GM12873 (cell line): ENCODE results near the gene VPS11.

ENCODE experiments used
- TF ChIP-seq, protein P1 (sequence below): IDR thresholded peaks from 2 replicates; pipeline ENCODE4 v1.5.1; 2012; ENCODE audit warnings: low read depth, mild to moderate bottlenecking, moderate library complexity, low read length, control low read depth; ENCODE audit not compliant: insufficient read depth; ENCODE audit errors: missing control alignments

Gene VPS11

DNA sequence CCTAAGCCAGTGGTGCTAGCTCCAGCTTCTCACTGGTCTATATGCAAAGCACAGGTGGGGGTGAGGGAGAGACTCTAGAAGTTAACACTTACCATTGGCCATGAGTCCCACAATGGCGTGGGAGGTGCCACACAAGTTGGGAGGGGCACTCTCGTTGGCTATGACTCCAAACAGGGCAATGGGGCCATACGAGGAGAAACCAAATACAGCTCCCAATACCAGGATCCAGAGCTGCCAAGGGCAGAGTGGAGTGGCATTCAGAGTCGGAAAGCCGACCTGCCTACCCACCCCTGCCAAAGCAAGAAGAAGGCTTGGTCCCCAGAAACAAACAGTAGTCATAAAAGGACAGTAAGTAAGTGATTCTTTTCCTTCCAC, 42.5 kb upstream of the VPS11 start:
- TF ChIP-seq, protein P1, sequence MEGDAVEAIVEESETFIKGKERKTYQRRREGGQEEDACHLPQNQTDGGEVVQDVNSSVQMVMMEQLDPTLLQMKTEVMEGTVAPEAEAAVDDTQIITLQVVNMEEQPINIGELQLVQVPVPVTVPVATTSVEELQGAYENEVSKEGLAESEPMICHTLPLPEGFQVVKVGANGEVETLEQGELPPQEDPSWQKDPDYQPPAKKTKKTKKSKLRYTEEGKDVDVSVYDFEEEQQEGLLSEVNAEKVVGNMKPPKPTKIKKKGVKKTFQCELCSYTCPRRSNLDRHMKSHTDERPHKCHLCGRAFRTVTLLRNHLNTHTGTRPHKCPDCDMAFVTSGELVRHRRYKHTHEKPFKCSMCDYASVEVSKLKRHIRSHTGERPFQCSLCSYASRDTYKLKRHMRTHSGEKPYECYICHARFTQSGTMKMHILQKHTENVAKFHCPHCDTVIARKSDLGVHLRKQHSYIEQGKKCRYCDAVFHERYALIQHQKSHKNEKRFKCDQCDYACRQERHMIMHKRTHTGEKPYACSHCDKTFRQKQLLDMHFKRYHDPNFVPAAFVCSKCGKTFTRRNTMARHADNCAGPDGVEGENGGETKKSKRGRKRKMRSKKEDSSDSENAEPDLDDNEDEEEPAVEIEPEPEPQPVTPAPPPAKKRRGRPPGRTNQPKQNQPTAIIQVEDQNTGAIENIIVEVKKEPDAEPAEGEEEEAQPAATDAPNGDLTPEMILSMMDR, result no peak

DNA sequence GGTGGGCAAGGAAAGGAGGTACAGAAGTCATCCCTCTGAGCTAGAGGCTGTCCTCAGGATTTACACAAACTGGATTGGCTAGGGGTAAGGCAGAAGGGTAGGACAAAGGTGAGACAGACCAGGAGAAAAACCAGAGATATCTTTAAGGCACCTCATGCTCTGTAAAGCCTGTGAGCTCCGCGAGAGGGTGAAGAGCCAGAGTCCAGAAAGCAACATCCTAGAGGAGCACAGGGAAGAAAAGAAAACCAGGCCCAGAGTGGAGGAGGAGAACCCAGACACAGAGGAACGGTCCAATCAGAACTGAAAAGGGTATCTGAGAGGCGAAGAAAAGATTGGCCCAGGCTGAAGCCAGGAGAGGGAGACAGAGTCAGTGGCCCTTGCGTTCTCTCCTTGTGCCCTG, 42.1 kb upstream of the VPS11 start:
- TF ChIP-seq, protein P1, result no peak

DNA sequence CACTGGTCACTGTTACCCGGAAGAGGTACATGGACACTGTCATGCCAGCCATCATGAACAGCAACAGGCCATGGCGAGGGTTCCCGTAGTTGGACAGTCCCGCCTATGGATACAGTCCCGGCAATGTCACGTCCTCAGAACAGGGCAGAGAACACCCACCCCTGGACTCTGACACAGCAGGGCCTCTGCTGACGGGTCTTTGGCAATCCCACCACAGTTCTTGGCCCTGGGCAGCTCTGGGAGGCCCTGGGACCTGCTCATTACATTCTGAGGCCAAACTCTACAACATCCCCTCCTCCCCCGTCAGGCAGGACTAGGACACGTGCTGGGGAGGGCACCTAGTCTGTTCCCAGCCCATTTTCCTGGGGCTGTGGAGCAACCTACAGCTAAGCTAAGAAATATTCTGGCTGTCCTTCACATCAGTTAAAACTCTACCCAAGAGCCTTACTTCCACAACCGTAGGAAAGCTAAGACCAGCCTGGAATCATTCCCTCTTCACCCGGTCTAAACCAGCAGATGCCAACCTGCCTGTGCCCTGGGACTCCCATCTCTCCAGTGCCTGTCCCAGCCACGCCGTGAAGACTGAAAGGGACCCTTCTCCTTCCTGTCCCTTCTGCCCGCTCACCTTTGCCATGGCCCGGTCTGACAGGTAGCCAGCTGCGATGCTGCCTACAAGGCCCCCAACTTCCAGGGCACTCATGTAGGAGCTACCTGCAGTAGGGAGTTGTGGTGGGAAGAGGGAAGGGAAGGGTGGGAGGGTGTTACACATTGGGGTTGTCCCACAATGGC, 41.4 kb upstream of the VPS11 start:
- TF ChIP-seq, protein P1, result no peak

DNA sequence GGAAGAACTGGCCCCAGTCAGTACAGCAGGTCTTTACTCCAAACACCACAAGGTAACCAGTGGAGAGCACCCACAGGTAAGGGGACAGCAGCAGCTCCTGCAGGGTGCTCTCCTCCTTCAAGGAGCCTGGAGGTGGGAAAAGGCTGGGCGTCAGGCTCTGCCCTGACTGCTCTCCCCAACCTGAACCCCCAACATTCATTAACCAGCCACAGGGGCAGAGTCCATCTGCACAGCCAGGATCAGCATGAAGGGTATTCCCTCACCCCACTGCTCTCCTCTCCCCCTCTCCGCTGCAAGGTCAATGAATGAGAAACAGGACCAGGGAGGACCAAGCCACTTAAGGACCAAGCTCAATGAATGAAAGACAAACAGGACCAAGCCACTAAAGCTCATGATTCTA, 40.6 kb upstream of the VPS11 start:
- TF ChIP-seq, protein P1, result no peak

DNA sequence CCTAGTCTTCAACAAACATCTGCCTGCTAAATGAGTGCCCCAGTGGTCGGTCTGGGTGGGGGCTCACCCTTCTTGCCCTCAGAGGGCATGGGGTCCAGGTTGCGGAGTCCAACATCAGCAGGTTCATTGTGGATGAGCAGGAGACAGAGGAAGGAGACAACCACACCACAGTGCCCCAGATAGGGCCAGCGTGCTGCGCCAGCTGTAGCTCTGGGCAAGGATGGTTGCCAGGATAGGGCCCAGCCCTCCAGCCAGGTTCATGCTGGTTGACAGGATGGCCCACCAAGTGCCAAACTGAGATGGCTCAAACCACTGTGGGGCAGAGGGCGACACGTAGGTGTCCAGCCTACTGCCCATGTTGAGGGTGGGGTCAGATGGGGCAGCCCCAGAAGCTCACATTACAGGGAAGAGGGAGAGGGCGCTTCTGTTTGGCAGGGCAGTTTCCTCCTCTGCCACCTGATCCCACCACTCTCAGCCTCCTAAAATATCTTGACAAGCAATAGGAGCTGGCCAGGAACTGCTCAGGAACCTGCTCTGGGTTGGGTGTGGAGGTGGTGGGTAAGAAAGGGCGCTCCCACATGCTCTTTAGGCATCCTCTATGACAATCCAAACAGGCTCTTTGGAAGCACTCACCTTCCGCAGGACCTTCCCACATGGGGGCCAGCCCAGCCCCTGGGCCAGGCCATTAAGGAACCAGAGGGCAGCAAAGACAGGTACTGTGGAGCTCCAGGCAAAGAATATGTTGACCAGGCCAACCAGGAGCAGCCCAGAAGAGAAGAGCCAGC, 39.9 kb upstream of the VPS11 start:
- TF ChIP-seq, protein P1, result no peak

DNA sequence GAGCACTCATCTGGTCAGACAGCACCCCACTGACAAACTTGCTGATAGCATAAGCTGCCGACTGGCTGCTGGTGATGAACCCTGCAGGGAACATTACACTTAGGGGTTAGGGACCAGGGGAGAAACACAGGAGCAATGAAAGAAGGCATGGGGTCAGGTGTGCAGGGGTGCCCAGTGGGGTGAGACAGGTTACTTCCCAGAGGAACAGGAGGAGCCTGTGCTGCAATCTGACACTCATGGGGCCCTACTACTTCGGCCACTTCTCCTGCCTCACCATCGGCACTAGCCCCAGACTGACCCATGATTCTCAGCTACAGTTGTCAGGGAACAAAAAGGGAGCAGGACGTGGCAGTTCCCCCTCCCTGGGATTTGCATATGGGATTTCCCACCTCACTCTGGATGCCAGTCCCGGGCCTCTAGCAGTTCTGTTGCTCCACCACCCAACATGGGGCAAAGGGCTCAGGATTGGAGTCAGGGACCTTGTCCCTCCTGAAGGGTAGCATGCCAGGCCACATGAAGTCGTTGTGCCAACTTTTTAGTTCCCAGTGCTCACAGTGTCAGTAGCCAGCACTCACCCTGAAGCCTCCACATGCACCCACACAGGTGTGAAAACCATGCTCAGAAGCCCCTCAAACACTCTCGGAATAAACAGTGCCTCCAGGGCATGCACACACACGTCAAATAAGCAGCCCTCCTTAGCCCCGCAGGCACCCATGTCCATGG, 39.1 kb upstream of the VPS11 start:
- TF ChIP-seq, protein P1, result no peak

DNA sequence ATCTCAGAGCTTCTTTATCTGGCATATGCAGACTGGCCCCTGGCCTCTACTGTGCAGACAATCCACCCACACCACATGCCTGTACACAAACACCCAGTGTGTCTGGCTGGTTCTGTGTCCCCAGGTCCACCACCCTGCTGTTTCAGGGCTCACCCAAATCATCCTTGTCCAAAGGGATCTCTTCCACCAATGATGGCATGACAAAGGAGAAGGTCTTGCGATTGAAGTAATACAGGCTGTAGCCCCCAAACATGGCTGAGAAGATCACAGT, 38.6 kb upstream of the VPS11 start:
- TF ChIP-seq, protein P1, result no peak
